Measurements from ENCODE around the gene KAZALD1.
A peak's percentile ranks its signal among the peaks of the same experiment; 100 is the strongest.

The KAZALD1 gene

GRCh38 chr10:101067356-101068083 lies 5.7 kb downstream of the KAZALD1 start:
- peak; percentile 63 for DNase-seq

- no peak for DNase-seq
Measured at GRCh38 chr10:101069441-101069840, 7.7 kb downstream of the KAZALD1 start.

GRCh38 chr10:101070098-101070497 lies 8.3 kb downstream of the KAZALD1 start:
- DNase-seq: no peak

GRCh38 chr10:101071267-101071884 lies 9.6 kb downstream of the KAZALD1 start:
- DNase-seq: no peak

DNA sequence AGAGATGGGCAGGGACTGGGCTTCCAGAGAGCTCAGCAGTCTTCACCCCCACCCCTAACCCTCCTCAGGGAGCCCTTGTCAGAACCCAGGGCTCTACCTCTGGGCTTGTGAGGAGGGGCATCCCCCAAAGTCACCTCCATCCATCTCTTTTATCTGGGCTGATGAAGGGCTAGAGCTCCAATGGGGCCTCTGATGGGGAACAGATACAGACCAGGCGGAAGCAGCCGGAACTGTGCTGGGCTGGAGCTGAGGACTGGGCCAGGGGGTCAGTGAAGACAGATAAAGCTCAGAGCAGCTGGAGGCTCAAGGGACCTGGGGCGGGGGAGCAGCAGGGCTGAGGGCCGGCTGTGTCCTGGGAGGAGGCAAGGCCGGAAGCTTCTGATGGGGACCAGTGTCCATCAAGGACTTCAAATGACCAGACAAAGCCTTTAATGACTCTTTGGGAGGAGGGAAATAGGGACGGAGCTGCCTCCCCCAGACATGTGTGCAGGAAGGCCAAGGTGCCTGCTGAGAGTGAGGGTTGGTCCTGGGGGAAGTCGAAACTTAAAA lies 10.2 kb downstream of the KAZALD1 start:
- DNase-seq: no peak

- no peak for DNase-seq
Measured at GRCh38 chr10:101072923-101073322, 11.1 kb downstream of the KAZALD1 start.

DNA sequence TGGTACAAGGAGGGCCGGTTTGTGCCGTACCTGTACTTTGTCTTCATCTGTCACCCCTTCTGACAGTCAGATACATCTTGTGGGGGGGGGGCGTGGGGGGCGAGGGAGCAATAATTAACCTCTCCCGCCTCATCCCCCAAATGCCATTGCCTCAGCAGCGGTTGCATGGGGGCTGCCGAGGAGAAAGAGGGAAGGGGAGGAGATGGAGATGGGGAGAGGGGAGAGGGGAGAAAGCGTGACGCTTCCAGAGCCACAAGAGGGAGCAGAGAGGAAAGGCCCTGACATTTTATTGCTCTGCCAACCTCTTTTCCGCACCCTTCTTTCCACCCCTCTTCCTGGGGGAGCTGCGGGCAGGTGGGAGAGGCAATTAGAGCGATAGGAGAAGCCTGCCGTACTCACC lies 11.8 kb downstream of the KAZALD1 start:
- no peak for DNase-seq

GRCh38 chr10:101075775-101076174 lies 14.0 kb downstream of the KAZALD1 start:
- DNase-seq: no peak

DNA sequence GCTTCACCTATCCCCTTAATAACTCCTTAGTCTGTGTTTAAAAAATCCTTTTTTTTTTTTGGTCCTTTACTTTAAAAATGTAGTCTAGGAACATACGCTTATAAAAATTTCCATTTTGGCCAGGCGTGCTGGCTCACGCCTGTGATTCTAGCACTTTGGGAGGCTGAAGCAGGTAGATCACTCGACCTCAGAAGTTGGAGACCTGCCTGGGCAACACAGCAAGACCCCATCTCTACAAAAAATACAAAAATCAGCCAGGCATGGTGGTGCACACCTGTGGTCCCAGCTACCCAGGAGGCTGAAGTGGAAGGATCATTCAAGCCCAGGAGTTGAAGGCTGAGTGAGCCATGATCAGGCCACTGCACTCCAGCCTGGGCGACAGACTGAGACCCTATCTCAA lies 14.8 kb downstream of the KAZALD1 start:
- no peak for DNase-seq

DNA sequence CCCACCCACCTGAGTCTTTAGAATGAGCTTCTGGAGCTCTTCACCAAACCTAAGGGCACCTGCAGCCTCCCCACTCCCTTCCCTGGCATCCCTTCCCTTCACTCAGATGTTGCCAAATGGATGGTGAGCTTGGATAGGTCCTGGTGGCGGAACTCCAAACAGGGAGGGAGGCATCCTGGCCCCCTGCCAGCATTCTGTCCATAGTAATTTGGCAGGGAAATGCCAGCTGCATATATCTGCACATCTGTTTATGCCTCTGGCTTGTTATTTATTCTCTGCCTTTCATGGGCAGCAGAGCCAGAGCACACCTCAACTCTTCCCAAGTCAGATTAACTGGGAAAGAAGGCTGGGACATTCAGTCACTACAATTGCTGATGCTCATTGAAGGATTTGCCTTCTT lies 18.1 kb downstream of the KAZALD1 start:
- DNase-seq: no peak

GRCh38 chr10:101080933-101081931 lies 19.4 kb downstream of the KAZALD1 start:
- DNase-seq: no peak

DNA sequence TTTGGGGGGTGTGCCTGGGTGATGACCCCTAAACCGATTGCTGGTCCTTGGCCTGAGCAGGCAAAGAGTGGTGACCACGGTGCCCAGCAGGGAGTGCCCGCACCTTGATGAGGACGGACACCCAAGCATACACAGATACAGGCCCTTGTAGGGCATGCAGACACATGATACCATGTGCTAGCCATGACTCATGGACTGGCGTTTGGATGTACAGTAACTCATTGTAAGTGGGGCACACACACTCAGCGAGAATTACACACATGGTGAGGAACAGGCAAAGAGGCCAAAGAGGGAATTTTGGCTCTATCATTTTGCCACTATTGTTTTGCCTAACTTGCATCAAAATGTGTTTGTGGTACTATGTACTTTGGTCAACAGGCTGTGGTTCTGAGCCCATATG lies 24.1 kb downstream of the KAZALD1 start:
- no peak for DNase-seq

DNA sequence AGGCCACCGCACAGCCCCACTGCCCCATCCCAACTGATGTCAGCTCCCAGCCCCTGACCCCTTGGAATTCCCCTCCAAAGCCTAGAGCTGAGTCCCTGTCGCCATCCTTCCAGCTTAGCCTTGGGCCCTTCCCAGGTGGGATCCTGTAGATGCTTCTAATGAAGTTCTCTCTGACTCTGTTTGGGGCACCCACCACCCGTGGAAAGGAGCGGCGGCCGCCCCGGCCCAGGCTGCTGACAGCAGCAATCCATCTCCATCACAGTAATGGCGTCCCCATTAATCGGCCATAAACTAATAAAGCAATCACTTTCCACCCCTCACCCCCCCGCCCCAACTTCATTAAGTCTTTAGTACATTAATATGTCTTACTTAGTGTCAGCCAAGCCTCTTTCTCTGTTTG lies 25.6 kb downstream of the KAZALD1 start:
- no peak for DNase-seq

DNA sequence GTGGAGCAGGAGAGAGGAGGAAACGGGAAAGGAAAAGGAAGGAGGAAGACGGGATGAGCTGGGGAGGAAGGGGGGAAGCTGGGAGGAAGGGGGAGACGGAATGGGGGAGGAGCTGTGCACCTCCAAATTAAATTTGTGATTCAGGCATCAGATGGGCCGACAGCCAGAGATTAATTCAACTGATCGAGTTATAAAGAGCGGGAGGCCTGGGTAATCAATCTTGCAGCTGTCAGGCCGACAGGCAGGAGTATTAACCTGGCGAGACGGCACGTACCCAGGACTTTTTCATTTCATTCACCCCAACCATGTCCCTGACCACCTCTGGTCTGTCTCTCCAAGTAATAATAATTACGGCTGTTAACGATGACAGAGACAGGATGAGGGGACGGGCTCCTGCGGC lies 26.2 kb downstream of the KAZALD1 start:
- no peak for DNase-seq

- DNase-seq: no peak
Measured at GRCh38 chr10:101089520-101090299, 27.9 kb downstream of the KAZALD1 start.

- no peak for DNase-seq
Measured at GRCh38 chr10:101090597-101090996, 28.8 kb downstream of the KAZALD1 start.

DNA sequence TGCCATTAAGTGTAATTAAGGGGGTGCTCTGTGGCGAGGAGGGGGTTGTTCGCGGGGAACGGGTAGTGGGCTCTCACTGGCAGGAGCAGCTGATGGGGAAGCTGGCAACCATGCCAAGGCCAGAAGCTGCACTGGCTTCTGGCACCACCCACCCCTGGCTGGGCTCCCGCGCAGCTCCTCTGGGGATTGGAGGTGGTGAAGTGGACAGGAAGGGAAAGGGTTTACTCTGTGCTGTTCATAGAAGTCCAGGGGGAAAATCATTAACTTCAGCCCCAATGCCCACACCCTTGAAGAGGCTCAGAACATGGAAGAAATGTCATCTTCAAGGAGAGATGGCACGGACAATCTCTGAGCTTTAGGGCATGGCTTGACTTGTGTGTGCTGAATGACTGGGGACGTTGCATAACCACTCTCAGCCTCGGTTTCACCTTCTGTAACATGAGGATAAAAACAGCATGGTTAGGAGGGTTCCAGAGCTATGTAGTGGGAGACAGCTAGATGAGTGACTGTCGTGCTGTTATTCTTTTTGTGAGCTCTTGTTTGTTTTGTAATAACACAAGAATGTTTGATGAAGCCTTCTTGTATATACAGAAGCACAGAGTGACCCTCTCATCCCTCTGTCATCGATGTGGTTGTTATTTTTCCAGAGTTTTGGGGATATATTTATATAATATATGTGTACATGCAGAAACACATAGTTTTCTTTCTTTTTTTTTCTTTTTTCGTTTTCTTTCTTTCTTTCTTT lies 29.9 kb downstream of the KAZALD1 start:
- DNase-seq: no peak

- DNase-seq: no peak
Measured at GRCh38 chr10:101092881-101093354, 31.1 kb downstream of the KAZALD1 start.

- no peak for DNase-seq
Measured at GRCh38 chr10:101094121-101094879, 32.5 kb downstream of the KAZALD1 start.

GRCh38 chr10:101095004-101095403 lies 33.2 kb downstream of the KAZALD1 start:
- no peak for DNase-seq

All from NK-92 treated with Interleukin-12 subunit alpha and Interleukin-12 subunit beta, amount 100 ng/mL, for 24 hours (cell line).